Dermis microvascular lymphatic vessel endothelial cell (primary cell): ENCODE measurements around the gene CCER1. TPM values are rescaled to one million over a fixed set of nuclear protein-coding genes. Genes with fewer than 3 reads are reported as not detected.

Experiments used
- DNase-seq, 2 donors: peaks; one replicate each; pipeline versions ENCODE4 v3.0.0 to v3.0.0-alpha.2; 2010; ENCODE audit warnings: low read depth in 2 of 2
- total RNA-seq: library from RNA; depleted of rRNA; stranded (reverse); fragments of >200 nt; gene quantifications from 2 replicates; pipeline ENCODE4 v1.2.1, GENCODE V29; 2014

Gene CCER1
- total RNA-seq, 1 donor from 2014 or later, result not detected

DNA sequence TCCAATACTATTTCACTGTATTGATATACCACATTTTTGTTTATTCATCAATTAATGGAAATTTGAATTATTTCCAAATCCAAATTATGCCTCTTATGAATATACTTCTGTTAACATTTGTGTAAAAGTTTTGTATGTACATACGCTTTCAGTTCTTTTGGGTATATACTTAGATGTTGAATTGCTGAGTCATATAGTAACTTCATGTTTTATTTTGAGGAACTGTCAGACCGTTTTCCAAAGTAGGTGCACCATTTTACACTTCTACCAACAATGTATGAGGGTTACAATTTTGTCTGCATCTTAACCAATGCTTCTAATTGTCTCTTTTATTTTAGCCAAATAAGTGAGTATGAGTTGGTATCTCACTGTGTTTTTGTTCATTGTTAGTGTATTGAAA is 10.2 kb upstream of the CCER1 start:
- DNase-seq, result no peak

DNA sequence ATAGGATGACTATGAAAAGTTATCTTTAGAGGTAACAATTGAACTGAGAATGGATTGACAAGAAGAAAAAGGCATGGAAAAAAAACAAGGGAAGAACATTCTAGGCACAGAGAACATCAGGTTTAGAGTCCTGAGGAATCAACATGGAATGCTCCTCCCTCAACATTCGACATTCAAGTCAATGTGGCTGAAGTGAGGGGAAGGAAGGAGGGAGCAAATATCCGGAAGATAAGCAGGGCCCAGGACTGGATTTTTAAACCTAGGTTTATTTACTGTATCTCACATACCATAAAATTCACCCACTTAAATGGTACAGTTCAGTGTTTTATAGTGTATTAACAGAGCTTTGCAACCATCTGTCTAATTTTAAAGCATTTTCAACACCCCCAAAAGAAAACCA is 9.6 kb upstream of the CCER1 start:
- DNase-seq, result no peak

GRCh38 chr12:90963946-90964345 is 9.0 kb upstream of the CCER1 start:
- no peak for DNase-seq

DNA sequence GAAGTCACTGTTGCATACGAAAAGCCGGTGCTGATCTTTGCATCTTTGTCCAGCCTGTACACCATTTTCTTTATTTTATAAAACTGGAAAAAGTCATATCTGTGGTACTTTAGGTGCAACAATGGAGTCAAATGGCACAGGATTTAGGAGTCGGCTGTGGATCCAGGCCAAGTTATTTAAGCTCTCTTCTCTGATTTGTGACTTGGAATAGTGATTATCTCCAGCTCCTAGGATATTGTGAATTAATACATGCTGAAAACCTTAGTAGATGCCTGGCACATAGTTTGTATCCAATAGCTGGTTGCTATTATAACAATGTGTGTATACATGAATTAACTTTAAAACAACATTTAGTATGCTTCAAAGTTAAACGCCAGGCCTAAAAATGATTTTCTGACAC is 6.2 kb upstream of the CCER1 start:
- no peak for DNase-seq

DNA sequence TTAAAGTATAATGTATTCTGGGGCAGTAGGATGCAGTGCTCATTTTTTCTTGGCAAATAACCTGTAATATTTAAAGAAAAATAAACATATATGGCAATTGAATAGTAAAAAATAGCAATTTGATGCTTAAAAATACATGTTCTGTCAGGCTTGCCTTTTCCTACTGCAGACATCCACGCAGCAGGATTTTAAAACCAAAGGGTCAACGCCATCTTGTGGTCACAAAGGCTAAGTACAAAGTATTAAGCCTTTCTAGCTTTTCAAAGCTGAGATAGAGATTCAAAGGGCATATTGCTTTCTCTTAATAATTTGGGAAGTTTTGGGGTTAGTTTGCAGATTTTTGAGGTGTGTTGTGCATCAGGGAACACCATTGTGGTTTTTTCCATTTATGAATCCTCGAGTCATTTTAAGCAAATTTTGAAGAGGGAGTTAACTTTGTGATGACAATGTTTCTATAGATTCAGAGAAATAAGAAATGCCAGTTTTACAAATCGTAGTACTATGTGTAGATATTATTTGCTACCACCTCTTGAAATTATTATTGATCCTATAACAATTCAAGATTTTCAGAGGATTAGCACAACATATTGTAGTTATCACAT is 4.7 kb upstream of the CCER1 start:
- peak; percentile 30 to 55 for DNase-seq

GRCh38 chr12:90959032-90959431 is 4.1 kb upstream of the CCER1 start:
- DNase-seq, result peak in 1 of 2 donors; percentile 8

DNA sequence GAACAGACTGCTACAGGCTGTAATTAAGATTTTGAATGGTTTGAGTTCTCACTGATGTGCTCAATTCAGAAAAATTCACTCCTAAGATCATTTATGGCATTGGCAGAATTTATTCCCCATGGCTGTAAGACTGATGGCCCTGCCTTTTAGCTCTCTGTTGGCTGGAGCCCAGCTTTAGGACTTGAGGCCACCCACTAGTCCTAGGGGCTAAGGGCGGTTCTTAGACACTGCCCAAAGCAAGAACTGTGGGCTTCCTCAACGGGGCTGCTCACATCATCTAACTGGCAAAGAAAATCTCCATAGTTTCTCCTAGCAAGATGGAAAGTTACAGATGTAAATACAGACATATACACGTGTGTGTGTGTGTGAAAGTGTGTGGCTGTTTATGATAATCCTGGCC is 3.4 kb upstream of the CCER1 start:
- DNase-seq, result no peak

DNA sequence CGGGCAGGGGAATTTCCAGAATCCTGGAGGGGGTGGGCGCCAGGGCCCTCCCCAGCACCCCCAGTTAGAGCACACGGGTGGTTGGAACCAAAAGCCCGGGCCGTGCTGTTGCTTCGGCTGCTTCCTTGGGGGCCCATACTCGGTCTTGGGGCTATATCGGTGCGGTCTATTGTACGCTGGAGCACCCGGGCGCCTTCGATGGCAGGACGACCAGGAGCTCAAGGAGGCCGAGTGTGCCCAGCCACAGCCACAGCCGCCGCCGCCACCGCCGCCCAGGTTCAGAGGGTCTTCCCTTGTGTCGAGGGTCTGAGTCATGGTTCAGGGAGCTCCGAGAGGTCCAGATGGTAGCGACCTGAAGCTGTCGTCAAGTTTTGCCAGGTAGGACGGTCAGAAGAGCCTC is 548 bp downstream of the CCER1 start:
- DNase-seq, result no peak

GRCh38 chr12:90953956-90954421 is 987 bp downstream of the CCER1 start:
- no peak for DNase-seq

DNA sequence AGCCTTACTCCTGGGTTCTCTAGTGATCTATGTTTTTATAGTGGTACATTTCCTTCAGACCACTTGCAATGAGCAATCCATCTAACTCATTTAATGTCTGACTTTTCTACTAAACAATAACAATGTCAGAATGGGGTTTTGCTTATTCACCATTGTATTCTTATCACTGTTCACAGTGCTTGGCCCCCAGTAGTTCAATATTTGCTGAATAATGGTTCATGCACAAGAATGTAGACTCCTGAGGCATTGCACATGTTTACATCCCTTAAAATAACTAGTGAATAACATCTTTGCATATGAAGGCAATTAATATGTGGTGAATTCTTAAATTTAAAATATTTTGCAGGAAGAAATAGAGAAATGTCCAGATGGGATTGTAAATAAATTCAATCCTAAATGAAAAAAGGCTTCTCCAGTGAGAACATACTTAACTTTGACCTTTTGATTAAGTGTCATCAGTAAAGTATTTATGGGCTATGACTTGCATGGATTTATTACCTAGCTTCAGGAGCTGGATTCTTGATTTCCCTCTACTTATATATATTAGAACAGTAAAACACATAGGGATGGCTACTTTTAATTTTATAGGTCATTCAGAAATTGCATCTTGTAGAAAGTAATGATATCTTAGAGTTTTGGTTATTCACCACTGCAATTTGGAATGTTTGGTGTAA is 3.4 kb downstream of the CCER1 start:
- no peak for DNase-seq

DNA sequence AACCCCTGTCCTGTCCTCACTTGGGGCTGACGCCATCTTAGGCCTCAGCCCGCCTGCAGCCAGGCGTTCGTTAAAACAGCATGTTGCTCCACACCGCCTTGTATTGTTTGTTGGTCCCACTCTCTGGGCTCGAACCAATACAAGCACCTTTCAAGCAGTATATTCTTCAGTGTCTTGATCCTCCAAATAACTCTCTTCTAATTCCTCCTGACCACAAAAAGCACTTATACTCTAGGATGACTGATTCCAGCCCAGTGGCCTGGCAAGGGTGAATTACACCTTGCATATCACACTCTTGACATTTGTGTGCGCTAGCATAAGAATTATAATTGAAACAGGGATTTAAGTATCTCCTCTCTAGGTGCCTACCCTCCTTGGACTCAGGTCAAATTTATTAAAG is 7.1 kb downstream of the CCER1 start:
- DNase-seq, result no peak

- DNase-seq, result peak; percentile 11 to 52
Observed at GRCh38 chr12:90945070-90945649, 9.8 kb downstream of the CCER1 start.

DNA sequence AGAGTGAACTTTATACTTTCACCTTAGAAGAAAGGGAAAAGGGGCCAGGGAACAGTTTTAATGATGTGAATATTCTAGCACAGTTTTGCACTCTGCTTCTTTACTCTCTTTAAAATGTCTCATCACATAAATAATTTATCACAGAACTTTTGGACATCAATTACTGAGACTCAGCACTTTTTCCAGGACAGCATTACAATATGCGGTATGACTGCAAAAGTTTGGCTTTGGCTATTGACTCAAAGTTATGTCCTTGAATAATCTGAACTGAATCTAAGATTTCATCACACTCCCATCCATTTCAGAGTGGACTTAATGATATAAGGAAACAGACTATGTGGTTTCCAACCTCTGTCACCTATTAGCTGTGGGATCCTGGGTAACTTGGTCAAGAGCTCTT is 11.7 kb downstream of the CCER1 start:
- DNase-seq, result no peak

DNA sequence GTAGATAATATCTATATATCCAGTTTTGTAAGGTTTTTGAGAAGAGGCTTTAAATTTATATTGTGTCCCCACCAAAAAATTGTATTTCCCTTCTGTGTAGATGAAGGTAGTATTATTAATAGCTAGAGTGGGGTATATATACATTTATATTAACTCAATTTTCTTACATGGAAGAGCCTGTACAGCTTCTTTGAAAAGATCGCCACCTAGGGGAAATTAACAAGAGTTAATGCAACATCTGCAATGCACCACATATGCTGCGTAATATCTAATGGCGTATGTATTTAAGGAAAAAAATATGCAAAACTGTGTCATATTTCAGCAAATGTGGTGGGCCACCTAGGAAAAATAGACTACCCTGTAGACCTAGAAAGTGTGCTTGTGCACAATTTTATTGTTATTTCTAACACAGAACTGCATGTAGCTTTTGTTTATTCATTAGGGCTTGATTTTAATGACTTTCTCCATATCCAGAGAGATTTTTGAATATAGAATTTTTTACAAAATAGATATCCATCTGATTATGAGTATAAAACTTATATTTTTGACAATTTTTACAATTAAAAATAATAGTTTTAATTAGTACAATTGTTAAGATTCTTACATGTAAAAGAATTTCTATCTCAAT is 14.0 kb downstream of the CCER1 start:
- DNase-seq, result peak; percentile 44 to 74

- DNase-seq, result no peak
Observed at GRCh38 chr12:90939382-90939781, 15.6 kb downstream of the CCER1 start.

DNA sequence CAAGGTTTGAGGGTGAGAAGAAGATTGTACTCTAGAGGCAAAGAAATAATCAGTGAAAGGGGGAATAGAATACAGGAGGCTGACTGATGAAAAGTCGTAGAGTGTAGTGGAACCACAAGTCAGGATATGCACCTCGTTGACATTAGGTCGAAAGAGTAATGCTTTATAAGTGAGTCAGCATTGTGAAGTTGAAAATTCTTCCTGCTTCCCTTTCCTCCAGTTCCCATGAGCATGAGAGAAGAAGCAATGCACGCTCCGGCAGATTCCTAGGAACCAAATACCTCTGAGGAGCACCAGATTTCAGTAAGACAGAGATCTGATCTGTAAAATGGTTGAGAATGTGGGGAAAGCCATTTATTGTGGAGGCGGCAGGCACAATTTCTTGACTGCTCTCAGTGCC is 16.5 kb downstream of the CCER1 start:
- DNase-seq, result peak in 1 of 2 donors; percentile 71

DNA sequence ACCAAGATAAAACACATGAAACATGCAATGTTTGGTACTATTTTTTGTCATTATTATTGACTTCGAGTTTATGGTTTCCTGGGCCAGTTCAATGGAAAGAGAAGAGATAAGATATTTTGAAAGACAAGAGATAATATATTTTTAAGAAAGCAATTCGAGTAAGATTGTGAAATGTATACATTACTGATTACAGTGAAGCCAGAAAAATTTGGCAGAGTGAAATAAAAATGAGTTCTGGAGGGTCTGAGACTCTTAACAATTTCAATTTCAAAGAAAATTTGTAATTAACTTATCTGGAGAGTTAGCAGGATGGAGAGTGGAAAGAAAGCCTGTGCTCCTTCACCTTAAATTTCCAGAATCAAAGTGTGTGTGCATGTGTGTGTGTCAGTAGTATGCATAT is 17.3 kb downstream of the CCER1 start:
- DNase-seq, result no peak

DNA sequence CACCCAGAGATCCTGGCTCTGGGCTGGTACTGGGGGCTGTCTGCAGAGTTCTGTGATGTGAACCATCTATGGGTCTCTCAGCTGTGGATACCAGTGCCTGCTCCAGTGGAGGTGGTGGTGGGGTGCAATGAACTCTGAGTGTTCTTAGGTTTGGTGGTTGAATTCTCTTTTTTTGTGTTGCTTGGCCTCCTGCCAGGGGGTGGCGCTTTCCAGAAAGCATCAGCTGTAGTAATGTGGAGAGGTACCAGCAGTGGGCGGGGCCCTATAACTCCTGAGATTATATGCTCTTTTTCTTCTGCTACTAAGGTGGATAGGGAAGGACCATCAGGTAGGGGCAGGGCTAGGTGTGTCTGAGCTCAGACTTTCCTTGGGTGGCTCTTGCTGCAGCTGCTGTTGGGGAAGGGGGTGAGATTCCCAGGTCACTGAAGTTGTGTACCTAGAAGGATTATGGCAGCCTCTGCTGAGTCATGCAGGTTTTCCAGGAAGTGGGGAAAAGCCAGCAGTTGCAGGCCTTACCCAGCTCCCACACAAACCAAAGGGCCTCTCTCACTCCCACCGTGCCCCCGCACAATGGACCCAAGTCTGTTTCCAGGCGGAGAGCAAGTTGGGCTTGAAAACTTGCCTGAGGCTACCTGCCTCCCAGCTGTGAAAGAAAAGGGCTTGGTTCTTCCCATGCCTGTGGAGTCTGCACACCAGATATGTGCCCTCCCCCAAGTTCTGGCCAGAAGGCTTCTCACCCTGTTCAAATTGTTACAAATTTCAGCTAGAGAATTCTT is 18.6 kb downstream of the CCER1 start:
- DNase-seq, result no peak

DNA sequence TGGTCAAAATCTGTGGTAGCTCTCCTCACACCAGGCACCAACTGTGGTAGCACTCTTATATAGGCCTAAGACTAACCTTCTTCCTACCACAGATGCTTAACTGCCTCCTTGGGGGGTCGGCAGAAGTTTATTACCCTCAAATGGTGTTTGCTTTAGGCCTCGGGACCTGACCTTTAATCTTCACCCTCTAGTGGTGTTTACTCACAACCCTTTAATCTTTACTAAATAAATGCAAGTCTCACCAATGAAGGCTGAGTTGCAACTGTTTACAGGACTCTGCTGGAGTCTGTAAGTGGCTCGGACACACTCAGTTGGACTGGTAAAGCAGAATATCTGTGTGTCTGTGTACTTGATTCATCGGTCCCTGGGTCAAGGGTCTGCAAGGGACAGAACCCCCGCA is 29.4 kb downstream of the CCER1 start:
- no peak for DNase-seq

GRCh38 chr12:90924406-90924805 is 30.6 kb downstream of the CCER1 start:
- no peak for DNase-seq

DNA sequence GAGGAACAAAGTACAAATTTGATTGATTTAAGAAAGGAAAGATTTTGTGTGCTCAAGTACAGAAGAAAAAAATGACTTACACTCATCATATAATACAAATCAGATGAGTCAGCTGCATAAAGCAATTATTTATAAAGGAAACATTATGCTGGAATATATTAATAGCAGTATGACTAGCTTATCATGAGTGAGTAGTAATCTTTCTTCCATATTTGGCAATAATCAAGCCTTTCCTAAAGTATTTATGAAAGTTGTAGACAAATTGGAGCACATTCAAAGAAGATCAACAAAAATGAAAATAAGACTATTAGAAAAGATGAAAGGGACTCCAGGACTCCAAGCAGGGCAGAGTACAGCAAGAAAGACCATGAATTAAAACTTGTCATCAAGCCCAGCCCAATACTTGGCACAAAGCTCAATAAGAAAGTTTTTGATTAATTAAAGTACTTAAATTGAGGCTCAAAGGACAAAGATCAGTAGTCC is 32.8 kb downstream of the CCER1 start:
- peak in 1 of 2 donors; percentile 54 for DNase-seq

- DNase-seq, result no peak
Observed at GRCh38 chr12:90921536-90921935, 33.4 kb downstream of the CCER1 start.
